ENCODE data around the gene PDIA5. TPM values are rescaled to one million over a fixed set of nuclear protein-coding genes. Genes with fewer than 3 reads are reported as not detected.

PDIA5 gene
- total RNA-seq, 1 experiment from 2014 or later, result 7.7 TPM

DNA sequence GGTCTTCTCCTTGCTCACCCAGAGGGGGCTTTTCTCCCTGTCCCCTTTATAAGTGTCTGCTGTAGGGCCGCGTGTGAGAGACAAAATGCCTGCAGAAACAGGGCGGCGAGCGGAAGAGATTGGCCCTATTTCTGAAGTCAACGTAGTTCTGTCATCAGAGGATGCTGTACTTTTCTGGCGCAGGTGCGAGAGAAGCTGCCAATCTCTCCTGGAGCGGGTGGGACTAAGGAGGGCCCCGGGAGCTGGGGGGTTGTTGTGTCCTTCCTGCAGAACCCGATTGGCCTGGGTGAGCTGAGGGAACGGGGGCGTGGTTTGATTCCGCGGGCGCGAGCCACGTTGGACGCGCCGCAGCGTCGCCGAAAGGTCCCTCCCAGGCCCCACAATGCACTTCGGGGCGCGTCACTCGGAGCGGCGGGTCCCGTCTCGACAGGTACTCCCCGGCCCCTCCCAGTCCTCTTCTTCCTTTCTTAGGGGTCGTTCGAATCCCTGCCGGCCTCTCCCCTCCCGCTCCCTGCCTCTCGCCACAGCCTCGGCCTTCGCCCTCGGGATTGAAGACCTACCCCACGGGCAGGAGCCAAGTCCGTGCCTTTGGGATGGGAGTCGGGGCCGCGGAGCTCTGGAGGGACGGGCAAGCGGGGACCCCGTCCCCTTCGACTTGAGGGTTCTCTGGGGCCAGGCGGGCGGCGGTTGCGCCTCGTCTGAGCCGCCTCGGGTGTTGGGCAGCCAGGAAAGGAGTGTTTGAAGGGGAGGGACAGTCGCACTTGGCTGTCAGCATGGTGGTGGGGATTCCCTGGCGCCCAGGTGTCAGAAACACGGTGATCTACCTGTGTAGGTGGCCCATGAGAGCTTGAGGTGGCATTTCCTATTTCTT lies 135.0 kb downstream of the PDIA5 start, which contains the start of gene SEC22A:
SEC22A (plus strand) TSS at position 387 of the 871 bp plus-strand sequence. CDS start 7,275 bp downstream, outside the sequence.
- Histone ChIP-seq H3K36me3 (no peaks in the 10 kb centered on the region), H3K4me1 (replicated peaks) (peaks cover 5% of the 10 kb centered on the region; the same call in 1 of the 2 replicates), H3K27me3 (replicated peaks) (no peaks in the 10 kb centered on the region), H3K4me3 (peak within 1 kb of the TSS; percentile 72), H3K27ac (peak within 1 kb of the TSS; percentile 30; the same call in 1 of the 2 replicates), H3K9me3 (replicated peaks) (no peaks in the 10 kb centered on the region)
- peak; percentile 79 to 90 for DNase-seq (ENCODE audit: low read depth in 1 of 2, low spot score in 2 of 2)

GRCh38 chr3:123202451-123202850 lies 135.6 kb downstream of the PDIA5 start:
- DNase-seq (ENCODE audit: low read depth in 1 of 2, low spot score in 2 of 2), result peak in 1 of 2 experiments; percentile 2
- Histone ChIP-seq H3K4me3 (peak overlapping the region; percentile 72), H3K36me3 (no peaks in the 10 kb centered on the region), H3K27me3 (replicated peaks) (no peaks in the 10 kb centered on the region), H3K9me3 (replicated peaks) (no peaks in the 10 kb centered on the region), H3K27ac (no peak overlapping the region), H3K4me1 (replicated peaks) (peaks cover 5% of the 10 kb centered on the region; the same call in 1 of the 2 replicates)

Other genes starting within 250 kb of the PDIA5 start
- gene SEMA5B, start 39.3 kb upstream of the PDIA5 start, total RNA-seq (2014; rRNA removed; shearing (Covaris generic)), result not detected in 2 replicates
- 23.4 and 40.2 TPM in 2 replicates for gene SEC22A, start 134.9 kb downstream of the PDIA5 start, total RNA-seq (2014; rRNA removed; shearing (Covaris generic))